ENCODE measurements around the gene MAOB. TPM values are rescaled to one million over a fixed set of nuclear protein-coding genes. Genes with fewer than 3 reads are reported as not detected.
"Not testable (repeated sequence)": the region's sequence is repeated elsewhere in the genome, so short reads cannot be mapped to it uniquely, and the experiment has no call there.

MAOB gene
- total RNA-seq, 1 experiment from 2014 or later: 0.74 TPM

DNA sequence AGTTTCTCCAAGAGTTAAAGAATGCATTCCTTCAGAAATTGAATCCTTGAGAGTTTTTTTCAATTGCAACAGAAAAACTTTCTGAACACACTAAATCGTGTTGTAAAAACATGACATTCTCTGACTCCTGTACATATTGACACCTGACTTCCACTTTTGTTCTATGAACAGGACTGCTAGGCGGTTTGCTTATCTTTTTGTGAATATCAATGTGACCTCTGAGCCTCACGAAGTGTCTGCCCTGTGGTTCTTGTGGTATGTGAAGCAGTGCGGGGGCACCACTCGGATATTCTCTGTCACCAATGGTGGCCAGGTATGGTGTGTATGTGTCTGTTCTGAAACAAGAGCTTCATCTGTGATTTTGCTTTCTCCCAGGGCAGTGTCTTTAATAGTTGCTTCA, 154.2 kb downstream of the MAOB start:
- no peaks in the 10 kb centered on the region for H3K36me3 Mint-ChIP-seq
- H3K9me3 Mint-ChIP-seq: peaks cover 6% of the 10 kb centered on the region; the same call in 1 of the 2 replicates
- H3K4me1 Mint-ChIP-seq: no peaks in the 10 kb centered on the region
- no peak overlapping the region for H3K27ac Mint-ChIP-seq
- ATAC-seq (no peak), DNase-seq (ENCODE audit: low spot score) (no peak)
- ChIA-PET CTCF (no interaction called here), POLR2A (no interaction called here)
- peaks cover 28% of the 10 kb centered on the region for H3K27me3 Mint-ChIP-seq (ENCODE audit: low read depth)
- TF ChIP-seq, protein P1, sequence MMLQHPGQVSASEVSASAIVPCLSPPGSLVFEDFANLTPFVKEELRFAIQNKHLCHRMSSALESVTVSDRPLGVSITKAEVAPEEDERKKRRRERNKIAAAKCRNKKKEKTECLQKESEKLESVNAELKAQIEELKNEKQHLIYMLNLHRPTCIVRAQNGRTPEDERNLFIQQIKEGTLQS (CRISPR knock-in tag; conservative IDR thresholded peaks at IDR 0.05): no peak
- TF ChIP-seq, protein P2, sequence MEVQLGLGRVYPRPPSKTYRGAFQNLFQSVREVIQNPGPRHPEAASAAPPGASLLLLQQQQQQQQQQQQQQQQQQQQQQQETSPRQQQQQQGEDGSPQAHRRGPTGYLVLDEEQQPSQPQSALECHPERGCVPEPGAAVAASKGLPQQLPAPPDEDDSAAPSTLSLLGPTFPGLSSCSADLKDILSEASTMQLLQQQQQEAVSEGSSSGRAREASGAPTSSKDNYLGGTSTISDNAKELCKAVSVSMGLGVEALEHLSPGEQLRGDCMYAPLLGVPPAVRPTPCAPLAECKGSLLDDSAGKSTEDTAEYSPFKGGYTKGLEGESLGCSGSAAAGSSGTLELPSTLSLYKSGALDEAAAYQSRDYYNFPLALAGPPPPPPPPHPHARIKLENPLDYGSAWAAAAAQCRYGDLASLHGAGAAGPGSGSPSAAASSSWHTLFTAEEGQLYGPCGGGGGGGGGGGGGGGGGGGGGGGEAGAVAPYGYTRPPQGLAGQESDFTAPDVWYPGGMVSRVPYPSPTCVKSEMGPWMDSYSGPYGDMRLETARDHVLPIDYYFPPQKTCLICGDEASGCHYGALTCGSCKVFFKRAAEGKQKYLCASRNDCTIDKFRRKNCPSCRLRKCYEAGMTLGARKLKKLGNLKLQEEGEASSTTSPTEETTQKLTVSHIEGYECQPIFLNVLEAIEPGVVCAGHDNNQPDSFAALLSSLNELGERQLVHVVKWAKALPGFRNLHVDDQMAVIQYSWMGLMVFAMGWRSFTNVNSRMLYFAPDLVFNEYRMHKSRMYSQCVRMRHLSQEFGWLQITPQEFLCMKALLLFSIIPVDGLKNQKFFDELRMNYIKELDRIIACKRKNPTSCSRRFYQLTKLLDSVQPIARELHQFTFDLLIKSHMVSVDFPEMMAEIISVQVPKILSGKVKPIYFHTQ (CRISPR knock-in tag; IDR thresholded peaks at IDR 0.05): no peak
- no peak for TF ChIP-seq ZBTB21 (CRISPR knock-in tag; IDR thresholded peaks at IDR 0.05; ENCODE audit: borderline replicate concordance)
- TF ChIP-seq NR1H2 (CRISPR knock-in tag; IDR thresholded peaks at IDR 0.05): no peak
- TF ChIP-seq IRF2 (CRISPR knock-in tag; IDR thresholded peaks at IDR 0.05; ENCODE audit: borderline replicate concordance, low read depth): no peak
- no peak for TF ChIP-seq PRRX2 (CRISPR knock-in tag; IDR thresholded peaks at IDR 0.05)
- TF ChIP-seq NFE2L1 (CRISPR knock-in tag; IDR thresholded peaks at IDR 0.05): no peak
- TF ChIP-seq HMGA2 (CRISPR knock-in tag; IDR thresholded peaks at IDR 0.05): no peak
- TF ChIP-seq, protein P3, sequence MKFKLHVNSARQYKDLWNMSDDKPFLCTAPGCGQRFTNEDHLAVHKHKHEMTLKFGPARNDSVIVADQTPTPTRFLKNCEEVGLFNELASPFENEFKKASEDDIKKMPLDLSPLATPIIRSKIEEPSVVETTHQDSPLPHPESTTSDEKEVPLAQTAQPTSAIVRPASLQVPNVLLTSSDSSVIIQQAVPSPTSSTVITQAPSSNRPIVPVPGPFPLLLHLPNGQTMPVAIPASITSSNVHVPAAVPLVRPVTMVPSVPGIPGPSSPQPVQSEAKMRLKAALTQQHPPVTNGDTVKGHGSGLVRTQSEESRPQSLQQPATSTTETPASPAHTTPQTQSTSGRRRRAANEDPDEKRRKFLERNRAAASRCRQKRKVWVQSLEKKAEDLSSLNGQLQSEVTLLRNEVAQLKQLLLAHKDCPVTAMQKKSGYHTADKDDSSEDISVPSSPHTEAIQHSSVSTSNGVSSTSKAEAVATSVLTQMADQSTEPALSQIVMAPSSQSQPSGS (CRISPR knock-in tag; IDR thresholded peaks at IDR 0.05; ENCODE audit: borderline replicate concordance, low read depth): no peak
- TF ChIP-seq ZNF423 (CRISPR knock-in tag; IDR thresholded peaks at IDR 0.05): no peak
- TF ChIP-seq, protein P4, sequence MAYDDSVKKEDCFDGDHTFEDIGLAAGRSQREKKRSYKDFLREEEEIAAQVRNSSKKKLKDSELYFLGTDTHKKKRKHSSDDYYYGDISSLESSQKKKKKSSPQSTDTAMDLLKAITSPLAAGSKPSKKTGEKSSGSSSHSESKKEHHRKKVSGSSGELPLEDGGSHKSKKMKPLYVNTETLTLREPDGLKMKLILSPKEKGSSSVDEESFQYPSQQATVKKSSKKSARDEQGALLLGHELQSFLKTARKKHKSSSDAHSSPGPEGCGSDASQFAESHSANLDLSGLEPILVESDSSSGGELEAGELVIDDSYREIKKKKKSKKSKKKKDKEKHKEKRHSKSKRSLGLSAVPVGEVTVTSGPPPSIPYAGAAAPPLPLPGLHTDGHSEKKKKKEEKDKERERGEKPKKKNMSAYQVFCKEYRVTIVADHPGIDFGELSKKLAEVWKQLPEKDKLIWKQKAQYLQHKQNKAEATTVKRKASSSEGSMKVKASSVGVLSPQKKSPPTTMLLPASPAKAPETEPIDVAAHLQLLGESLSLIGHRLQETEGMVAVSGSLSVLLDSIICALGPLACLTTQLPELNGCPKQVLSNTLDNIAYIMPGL (CRISPR knock-in tag; IDR thresholded peaks at IDR 0.05): no peak
- TF ChIP-seq RORB (CRISPR knock-in tag; IDR thresholded peaks at IDR 0.05): no peak
- no peak for TF ChIP-seq CREB1 (CRISPR knock-in tag; IDR thresholded peaks at IDR 0.05)
- H3K4me3 Mint-ChIP-seq: no peak overlapping the region

DNA sequence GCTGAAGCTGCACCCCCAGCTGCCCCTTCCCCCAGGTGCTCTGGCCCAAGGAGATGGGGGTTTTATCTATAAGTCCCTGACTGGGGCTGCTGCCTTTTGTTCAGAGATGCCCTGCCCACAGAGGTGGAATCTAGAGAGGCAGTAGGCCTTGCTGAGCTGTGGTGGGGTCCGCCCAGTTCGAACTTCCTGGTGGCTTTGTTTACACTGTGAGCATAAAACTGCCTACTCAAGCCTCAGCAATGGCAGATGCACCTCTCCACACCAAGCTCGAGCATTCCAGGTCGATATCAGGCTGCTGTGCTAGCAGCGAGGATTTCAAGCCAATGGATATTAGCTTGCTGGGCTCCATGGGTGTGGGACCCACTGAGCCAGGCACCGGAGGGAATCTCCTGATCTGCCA, 155.0 kb downstream of the MAOB start:
- CTCF ChIA-PET; H3K27ac Mint-ChIP-seq; POLR2A ChIA-PET; H3K36me3 Mint-ChIP-seq; H3K4me1 Mint-ChIP-seq; H3K4me3 Mint-ChIP-seq; ATAC-seq; DNase-seq (ENCODE audit: low spot score): not testable (repeated sequence)
- peaks cover 11% of the 10 kb centered on the region; the same call in 1 of the 2 replicates for H3K9me3 Mint-ChIP-seq
- peaks cover 28% of the 10 kb centered on the region for H3K27me3 Mint-ChIP-seq (ENCODE audit: low read depth)

DNA sequence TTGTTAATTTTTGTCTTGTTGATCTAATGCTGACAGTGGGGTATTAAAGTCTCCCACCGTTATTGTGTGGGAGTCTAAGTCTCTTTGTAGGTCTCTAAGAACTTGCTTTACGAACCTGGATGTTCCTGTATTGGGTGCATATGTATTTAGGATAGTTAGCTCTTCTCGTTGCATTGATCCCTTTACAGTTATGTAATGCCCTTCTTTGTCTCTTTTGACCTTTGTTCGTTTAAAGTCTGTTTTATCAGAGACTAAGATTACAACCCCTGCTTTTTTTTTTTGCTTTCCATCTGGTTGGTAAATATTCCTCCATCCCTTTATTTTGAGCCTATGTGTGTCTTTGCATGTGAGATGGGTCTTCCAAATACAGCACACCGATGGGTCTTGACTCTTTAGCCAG, 157.0 kb downstream of the MAOB start:
- H3K4me1 Mint-ChIP-seq; H3K4me3 Mint-ChIP-seq; CTCF ChIA-PET; H3K27ac Mint-ChIP-seq; H3K36me3 Mint-ChIP-seq; ATAC-seq; DNase-seq (ENCODE audit: low spot score); POLR2A ChIA-PET: not testable (repeated sequence)
- peaks cover 13% of the 10 kb centered on the region; the same call in 1 of the 2 replicates for H3K9me3 Mint-ChIP-seq
- peaks cover 28% of the 10 kb centered on the region for H3K27me3 Mint-ChIP-seq (ENCODE audit: low read depth)

DNA sequence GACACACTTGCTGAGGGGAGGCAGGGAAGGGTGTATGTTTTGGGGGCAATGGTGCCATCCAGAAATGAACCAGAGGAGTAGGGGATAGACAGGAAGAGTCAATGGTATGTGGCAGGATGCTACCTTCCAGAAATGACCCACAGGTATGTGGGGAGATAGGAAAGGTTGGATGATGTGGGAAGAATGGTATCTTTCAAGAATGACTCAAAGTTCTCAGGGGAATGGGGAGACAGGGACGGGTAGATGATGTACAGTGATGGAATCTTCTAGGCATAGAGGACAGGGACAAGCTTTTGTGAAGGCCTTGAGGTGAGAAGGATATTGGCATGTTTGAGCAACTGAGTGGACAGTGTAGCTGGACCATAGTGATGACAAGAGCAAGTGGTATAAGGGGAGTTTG, 161.3 kb downstream of the MAOB start:
- H3K27ac Mint-ChIP-seq: no peak overlapping the region
- no peak for DNase-seq (ENCODE audit: low spot score)
- ChIA-PET POLR2A (no interaction called here), CTCF (no interaction called here)
- 0 out of 2 replicates have a peak, but pooled peaks cover 4% of the 10 kb centered on the region for H3K36me3 Mint-ChIP-seq
- no peak overlapping the region for H3K4me3 Mint-ChIP-seq
- H3K4me1 Mint-ChIP-seq: no peaks in the 10 kb centered on the region
- no peak for ATAC-seq
- peaks cover 23% of the 10 kb centered on the region for H3K27me3 Mint-ChIP-seq (ENCODE audit: low read depth)
- H3K9me3 Mint-ChIP-seq: peaks cover 13% of the 10 kb centered on the region; the same call in 1 of the 2 replicates
- TF ChIP-seq ETV6 (CRISPR knock-in tag; IDR thresholded peaks at IDR 0.05): no peak
- no peak for TF ChIP-seq MXD4 (CRISPR knock-in tag; IDR thresholded peaks at IDR 0.05; ENCODE audit: borderline replicate concordance)
- no peak for TF ChIP-seq SMAD4 (CRISPR knock-in tag; IDR thresholded peaks at IDR 0.05)
- TF ChIP-seq NR1H2 (CRISPR knock-in tag; IDR thresholded peaks at IDR 0.05): no peak
- TF ChIP-seq, protein P5, sequence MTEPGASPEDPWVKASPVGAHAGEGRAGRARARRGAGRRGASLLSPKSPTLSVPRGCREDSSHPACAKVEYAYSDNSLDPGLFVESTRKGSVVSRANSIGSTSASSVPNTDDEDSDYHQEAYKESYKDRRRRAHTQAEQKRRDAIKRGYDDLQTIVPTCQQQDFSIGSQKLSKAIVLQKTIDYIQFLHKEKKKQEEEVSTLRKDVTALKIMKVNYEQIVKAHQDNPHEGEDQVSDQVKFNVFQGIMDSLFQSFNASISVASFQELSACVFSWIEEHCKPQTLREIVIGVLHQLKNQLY (CRISPR knock-in tag; IDR thresholded peaks at IDR 0.05): no peak
- TF ChIP-seq, protein P6, sequence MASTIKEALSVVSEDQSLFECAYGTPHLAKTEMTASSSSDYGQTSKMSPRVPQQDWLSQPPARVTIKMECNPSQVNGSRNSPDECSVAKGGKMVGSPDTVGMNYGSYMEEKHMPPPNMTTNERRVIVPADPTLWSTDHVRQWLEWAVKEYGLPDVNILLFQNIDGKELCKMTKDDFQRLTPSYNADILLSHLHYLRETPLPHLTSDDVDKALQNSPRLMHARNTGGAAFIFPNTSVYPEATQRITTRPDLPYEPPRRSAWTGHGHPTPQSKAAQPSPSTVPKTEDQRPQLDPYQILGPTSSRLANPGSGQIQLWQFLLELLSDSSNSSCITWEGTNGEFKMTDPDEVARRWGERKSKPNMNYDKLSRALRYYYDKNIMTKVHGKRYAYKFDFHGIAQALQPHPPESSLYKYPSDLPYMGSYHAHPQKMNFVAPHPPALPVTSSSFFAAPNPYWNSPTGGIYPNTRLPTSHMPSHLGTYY (CRISPR knock-in tag; IDR thresholded peaks at IDR 0.05): no peak
- TF ChIP-seq ZNF121 (CRISPR knock-in tag; IDR thresholded peaks at IDR 0.05): no peak
- TF ChIP-seq, protein P7, sequence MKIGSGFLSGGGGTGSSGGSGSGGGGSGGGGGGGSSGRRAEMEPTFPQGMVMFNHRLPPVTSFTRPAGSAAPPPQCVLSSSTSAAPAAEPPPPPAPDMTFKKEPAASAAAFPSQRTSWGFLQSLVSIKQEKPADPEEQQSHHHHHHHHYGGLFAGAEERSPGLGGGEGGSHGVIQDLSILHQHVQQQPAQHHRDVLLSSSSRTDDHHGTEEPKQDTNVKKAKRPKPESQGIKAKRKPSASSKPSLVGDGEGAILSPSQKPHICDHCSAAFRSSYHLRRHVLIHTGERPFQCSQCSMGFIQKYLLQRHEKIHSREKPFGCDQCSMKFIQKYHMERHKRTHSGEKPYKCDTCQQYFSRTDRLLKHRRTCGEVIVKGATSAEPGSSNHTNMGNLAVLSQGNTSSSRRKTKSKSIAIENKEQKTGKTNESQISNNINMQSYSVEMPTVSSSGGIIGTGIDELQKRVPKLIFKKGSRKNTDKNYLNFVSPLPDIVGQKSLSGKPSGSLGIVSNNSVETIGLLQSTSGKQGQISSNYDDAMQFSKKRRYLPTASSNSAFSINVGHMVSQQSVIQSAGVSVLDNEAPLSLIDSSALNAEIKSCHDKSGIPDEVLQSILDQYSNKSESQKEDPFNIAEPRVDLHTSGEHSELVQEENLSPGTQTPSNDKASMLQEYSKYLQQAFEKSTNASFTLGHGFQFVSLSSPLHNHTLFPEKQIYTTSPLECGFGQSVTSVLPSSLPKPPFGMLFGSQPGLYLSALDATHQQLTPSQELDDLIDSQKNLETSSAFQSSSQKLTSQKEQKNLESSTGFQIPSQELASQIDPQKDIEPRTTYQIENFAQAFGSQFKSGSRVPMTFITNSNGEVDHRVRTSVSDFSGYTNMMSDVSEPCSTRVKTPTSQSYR (CRISPR knock-in tag; IDR thresholded peaks at IDR 0.05): no peak
